Left lung (tissue), 10 donors: ENCODE results near the gene TBC1D14. TPM values are rescaled to one million over a fixed set of nuclear protein-coding genes. Genes with fewer than 3 reads are reported as not detected.
A peak's percentile ranks its signal among the peaks of the same experiment; 100 is the strongest.
"Not testable (repeated sequence)": the region's sequence is repeated elsewhere in the genome, so short reads cannot be mapped to it uniquely, and the experiment has no call there.

Experiments
- ATAC-seq: fragments of 200-7000 bp; cut with Tn5 transposase; one replicate; pipeline ENCODE4 v1.9.1; 2020; ENCODE audit warnings: moderate library complexity
- DNase-seq, 4 donors: peaks; one replicate each; pipeline ENCODE4 v3.0.0-alpha.2; 2013 to 2020
- H3K27ac ChIP-seq, 2 donors: fragments of 200-600 bp; sonication (generic) in 1 of 2; one replicate each; pipeline versions ENCODE4 v1.5.0 to v1.8.0; 2020 to 2021
- H3K27me3 ChIP-seq, 2 donors: fragments of 200-600 bp; sonication (generic) in 1 of 2; one replicate each; pipeline versions ENCODE4 v1.5.0 to v1.8.0; 2020 to 2021
- H3K36me3 ChIP-seq, 2 donors: fragments of 200-600 bp; sonication (generic) in 1 of 2; one replicate each; pipeline versions ENCODE4 v1.5.0 to v1.8.0; 2020 to 2021
- H3K4me1 ChIP-seq, 2 donors: fragments of 200-600 bp; one replicate each; pipeline ENCODE4 v1.8.0; 2021
- H3K4me3 ChIP-seq, 2 donors: fragments of 200-600 bp; sonication (generic) in 1 of 2; one replicate each; pipeline versions ENCODE4 v1.5.0 to v1.8.0; 2020 to 2021; ENCODE audit warnings: mild to moderate bottlenecking in 1 of 2
- H3K9me3 ChIP-seq, 2 donors: fragments of 200-600 bp; sonication (generic) in 1 of 2; one replicate each; pipeline versions ENCODE4 v1.5.0 to v1.8.0; 2020 to 2021
- CTCF ChIP-seq, 2 donors: fragments of 200-600 bp; sonication (generic) in 1 of 2; IDR thresholded peaks; one replicate each; pipeline versions ENCODE4 v1.5.0 to v1.8.0; 2021; ENCODE audit warnings: antibody characterized with exemption in 2 of 2
- intact Hi-C, 2 donors: fragments of 100-400 bp; cut with DNase I; formaldehyde crosslinking; loops; one replicate each; pipeline versions ENCODE4 v1.11.2 to v1.14.2; 2022
- polyA plus RNA-seq, 6 donors: library from polyadenylated mRNA; unstranded; fragments of 120-200 nt; gene quantifications; one replicate each; pipeline ENCODE4 v1.2.1, GENCODE V29; 2013; ENCODE audit not compliant: insufficient read length in 6 of 6
- total RNA-seq, 2 donors: library from RNA; stranded (reverse); fragmentation: NEBNext Ultra II Directional; extraction: Animal tissue kit (Norgen Biotek cat#: 25700); gene quantifications; one replicate each; pipeline ENCODE4 v1.2.1, GENCODE V29; 2021
- donor health status: DM: no; HTN: yes; CAD: no.
- donor health status: DM: no; HTN: no; CAD: no.

The TBC1D14 gene
- total and polyA plus RNA-seq, 8 donors = 39.2 to 73.4 (median 45.1) TPM

- ATAC-seq (no peak), DNase-seq (peak in 1 of 4 donors; percentile 45)
- no peaks in the 10 kb centered on the region for H3K36me3 ChIP-seq
- no peak for TF ChIP-seq CTCF (IDR thresholded peaks at IDR 0.05)
- H3K27ac ChIP-seq = no peak overlapping the region
- H3K4me3 ChIP-seq = no peak overlapping the region
- intact Hi-C loops = loop anchor here in 1 of 2 donors (10.0 kb wide), 2 partner anchors 170 to 350 kb away; partner anchors contain the start of gene TBC1D14
- no peaks in the 10 kb centered on the region for H3K27me3 ChIP-seq
- peaks cover 0 to 8% of the 10 kb centered on the region in 2 donors for H3K4me1 ChIP-seq
- H3K9me3 ChIP-seq = no peaks in the 10 kb centered on the region
These were observed 164.8 kb downstream of the TBC1D14 start for GRCh38 chr4:7074426-7074825.

DNA sequence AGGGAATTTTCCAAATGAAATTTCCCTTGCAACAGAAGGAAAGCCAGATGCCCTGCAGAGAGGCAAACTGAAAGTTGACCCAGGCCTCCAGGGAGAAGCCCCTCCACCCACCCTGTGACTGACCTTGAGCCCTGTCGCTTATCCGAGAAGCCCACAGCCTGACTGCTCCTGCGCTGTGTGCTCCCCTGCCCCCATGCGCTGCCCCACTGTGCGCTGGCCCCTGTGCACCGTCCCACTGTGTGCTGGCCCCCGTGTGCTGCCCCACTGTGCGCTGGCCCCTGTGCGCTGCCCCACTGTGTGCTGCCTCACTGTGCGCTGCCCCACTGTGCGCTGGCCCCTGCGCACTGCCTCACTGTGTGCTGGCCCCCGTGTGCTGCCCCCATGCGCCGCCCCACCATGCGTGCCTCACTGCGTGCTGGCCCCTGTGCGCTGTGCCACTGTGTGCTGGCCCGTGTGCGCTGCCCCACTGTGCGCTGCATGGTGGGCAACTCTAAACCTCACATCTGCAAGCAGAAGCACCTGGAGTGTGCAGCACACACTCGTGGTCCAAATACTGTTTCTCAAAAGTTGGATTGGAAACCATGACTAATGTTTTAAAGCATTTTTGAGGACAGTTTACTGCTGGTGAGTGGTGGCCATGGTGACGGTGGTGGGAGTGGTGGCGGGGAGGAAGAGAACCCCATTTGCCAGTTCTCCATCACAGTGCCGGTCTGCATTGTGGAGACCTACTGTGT lies 166.5 kb downstream of the TBC1D14 start:
- ATAC-seq (no peak), DNase-seq (peak in 1 of 4 donors; percentile 50)
- no peak for TF ChIP-seq CTCF (IDR thresholded peaks at IDR 0.05)
- H3K27ac ChIP-seq = no peak overlapping the region
- H3K27me3 ChIP-seq = no peaks in the 10 kb centered on the region
- H3K9me3 ChIP-seq = no peaks in the 10 kb centered on the region
- H3K4me1 ChIP-seq = peaks cover 0 to under 1% of the 10 kb centered on the region in 2 donors
- no peak overlapping the region for H3K4me3 ChIP-seq
- no peaks in the 10 kb centered on the region for H3K36me3 ChIP-seq
- intact Hi-C loops = loop anchor here in 1 of 2 donors (10.0 kb wide), 2 partner anchors 171 to 351 kb away; partner anchors contain the start of gene TBC1D14

GRCh38 chr4:7076696-7077082 lies 167.1 kb downstream of the TBC1D14 start:
- DNase-seq (no peak), ATAC-seq (no peak)
- H3K27me3 ChIP-seq = peaks cover 0 to 2% of the 10 kb centered on the region in 2 donors
- intact Hi-C loops = loop anchor here in 1 of 2 donors (10.0 kb wide), 2 partner anchors 172 to 352 kb away; partner anchors contain the start of gene TBC1D14
- no peaks in the 10 kb centered on the region for H3K9me3 ChIP-seq
- H3K4me3 ChIP-seq = no peak overlapping the region
- no peaks in the 10 kb centered on the region for H3K4me1 ChIP-seq
- TF ChIP-seq CTCF (IDR thresholded peaks at IDR 0.05) = no peak
- H3K36me3 ChIP-seq = no peaks in the 10 kb centered on the region
- no peak overlapping the region for H3K27ac ChIP-seq

DNA sequence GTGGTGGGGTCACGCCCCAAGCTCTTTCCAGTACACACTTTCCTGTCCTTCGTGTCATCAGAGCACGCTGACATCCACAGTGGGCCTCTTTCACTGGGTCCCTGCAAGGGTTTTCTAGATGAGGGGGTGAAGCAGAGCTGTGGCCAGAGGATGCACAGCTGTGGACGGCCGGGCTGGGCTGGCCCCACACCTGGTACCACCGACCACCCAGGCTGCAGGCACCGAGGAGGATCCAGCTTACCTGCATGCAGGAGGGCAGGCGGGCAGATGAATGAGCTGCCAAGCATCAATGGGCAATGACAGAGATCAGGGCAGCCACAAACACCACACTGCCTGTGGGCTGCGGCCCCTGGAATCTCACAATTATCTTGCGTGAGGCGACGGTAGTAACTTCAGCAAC lies 167.7 kb downstream of the TBC1D14 start:
- H3K4me1 ChIP-seq = no peaks in the 10 kb centered on the region
- H3K9me3 ChIP-seq = no peaks in the 10 kb centered on the region
- intact Hi-C loops = loop anchor here in 1 of 2 donors (10.0 kb wide), 2 partner anchors 173 to 353 kb away; partner anchors contain the start of gene TBC1D14
- DNase-seq = no peak
- H3K36me3 ChIP-seq = no peaks in the 10 kb centered on the region
- no peak overlapping the region for H3K27ac ChIP-seq
- no peak for TF ChIP-seq CTCF (IDR thresholded peaks at IDR 0.05)
- H3K4me3 ChIP-seq = no peak overlapping the region
- no peak for ATAC-seq
- peaks cover 0 to 9% of the 10 kb centered on the region in 2 donors for H3K27me3 ChIP-seq

DNA sequence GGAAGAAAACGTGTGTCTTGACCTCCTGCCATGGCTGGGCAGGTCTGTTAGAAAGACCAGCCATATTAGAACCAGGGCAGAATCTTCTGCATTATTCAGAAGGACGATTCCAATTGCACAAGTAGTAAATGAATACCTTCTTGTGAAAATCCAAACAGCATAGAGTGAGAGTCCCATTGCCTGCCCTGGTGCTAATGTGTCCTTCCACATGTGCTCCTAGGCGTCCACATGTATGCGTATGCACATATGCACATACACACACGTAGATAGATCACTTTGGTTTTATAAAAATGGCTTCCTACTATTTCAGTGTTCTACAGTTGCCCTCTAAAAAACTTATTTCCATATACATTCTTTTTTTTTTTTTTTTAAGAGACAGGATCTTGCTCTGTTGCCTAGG lies 168.4 kb downstream of the TBC1D14 start:
- no peak for TF ChIP-seq CTCF (IDR thresholded peaks at IDR 0.05)
- ATAC-seq = no peak
- DNase-seq = no peak
- H3K27me3 ChIP-seq = peaks cover 4 to 16% of the 10 kb centered on the region in 2 donors
- H3K9me3 ChIP-seq = no peaks in the 10 kb centered on the region
- intact Hi-C loops = loop anchor here in 1 of 2 donors (10.0 kb wide), 2 partner anchors 173 to 353 kb away; partner anchors contain the start of gene TBC1D14
- H3K4me1 ChIP-seq = no peaks in the 10 kb centered on the region
- no peak overlapping the region for H3K4me3 ChIP-seq
- H3K27ac ChIP-seq = no peak overlapping the region
- no peaks in the 10 kb centered on the region for H3K36me3 ChIP-seq

GRCh38 chr4:7079483-7079882 lies 169.9 kb downstream of the TBC1D14 start:
- DNase-seq, H3K4me3 ChIP-seq, H3K36me3 ChIP-seq: not testable (repeated sequence)

DNA sequence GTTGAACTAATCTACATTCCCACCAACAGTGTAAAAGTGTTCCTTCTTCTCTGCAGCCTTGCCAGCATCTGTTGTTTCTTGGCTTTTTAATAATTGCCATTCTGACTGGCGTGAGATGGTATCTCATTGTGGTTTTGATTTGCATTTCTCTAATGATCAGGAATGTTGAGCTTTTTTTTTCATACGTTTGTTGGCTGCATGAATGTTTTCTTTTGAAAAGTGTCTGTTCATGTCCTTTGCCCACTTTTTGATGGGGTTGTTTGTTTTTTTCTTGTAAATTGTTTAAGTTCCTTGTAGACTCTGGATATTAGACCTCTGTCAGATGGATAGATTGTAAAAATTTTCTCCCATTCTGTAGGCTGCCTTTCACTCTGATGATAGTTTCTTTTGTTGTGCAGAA lies 170.3 kb downstream of the TBC1D14 start:
- H3K4me3 ChIP-seq, H3K36me3 ChIP-seq, H3K4me1 ChIP-seq, H3K9me3 ChIP-seq, H3K27ac ChIP-seq, DNase-seq, ATAC-seq: not testable (repeated sequence)
- H3K27me3 ChIP-seq = peaks cover 4 to 34% of the 10 kb centered on the region in 2 donors
- intact Hi-C loops = loop anchor here in 1 of 2 donors (10.0 kb wide), 2 partner anchors 175 to 355 kb away; partner anchors contain the start of gene TBC1D14

More at GRCh38 chr4:7079483-7079882, 169.9 kb downstream of the TBC1D14 start:
- not testable (repeated sequence) for H3K4me1 ChIP-seq, ATAC-seq, H3K9me3 ChIP-seq, H3K27ac ChIP-seq
- H3K27me3 ChIP-seq = peaks cover 4 to 30% of the 10 kb centered on the region in 2 donors
- intact Hi-C loops = loop anchor here in 1 of 2 donors (10.0 kb wide), 2 partner anchors 175 to 355 kb away; partner anchors contain the start of gene TBC1D14
